GM19035 (cell line): ENCODE results near the gene LCN15.
"Not testable (repeated sequence)": the region's sequence is repeated elsewhere in the genome, so short reads cannot be mapped to it uniquely, and the experiment has no call there.

Source experiments
- ATAC-seq: cut with Tn5 transposase; IDR thresholded peaks from one replicate; pipeline ENCODE4 v1.9.1; 2021; ENCODE audit not compliant: unreplicated experiment

The LCN15 gene

GRCh38 chr9:136723362-136723976 lies 40.8 kb downstream of the LCN15 start:
- ATAC-seq: no peak

DNA sequence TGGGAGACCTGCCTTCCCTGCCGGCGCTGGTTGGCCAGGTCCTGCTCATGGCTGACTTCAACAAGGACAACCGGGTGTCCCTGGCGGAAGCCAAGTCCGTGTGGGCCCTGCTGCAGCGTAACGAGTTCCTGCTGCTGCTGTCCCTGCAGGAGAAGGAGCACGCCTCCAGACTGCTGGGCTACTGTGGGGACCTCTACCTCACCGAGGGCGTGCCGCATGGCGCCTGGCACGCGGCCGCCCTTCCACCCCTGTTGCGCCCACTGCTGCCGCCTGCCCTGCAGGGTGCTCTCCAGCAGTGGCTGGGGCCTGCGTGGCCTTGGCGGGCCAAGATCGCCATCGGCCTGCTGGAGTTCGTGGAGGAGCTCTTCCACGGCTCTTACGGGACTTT lies 41.4 kb downstream of the LCN15 start:
- ATAC-seq: no peak

DNA sequence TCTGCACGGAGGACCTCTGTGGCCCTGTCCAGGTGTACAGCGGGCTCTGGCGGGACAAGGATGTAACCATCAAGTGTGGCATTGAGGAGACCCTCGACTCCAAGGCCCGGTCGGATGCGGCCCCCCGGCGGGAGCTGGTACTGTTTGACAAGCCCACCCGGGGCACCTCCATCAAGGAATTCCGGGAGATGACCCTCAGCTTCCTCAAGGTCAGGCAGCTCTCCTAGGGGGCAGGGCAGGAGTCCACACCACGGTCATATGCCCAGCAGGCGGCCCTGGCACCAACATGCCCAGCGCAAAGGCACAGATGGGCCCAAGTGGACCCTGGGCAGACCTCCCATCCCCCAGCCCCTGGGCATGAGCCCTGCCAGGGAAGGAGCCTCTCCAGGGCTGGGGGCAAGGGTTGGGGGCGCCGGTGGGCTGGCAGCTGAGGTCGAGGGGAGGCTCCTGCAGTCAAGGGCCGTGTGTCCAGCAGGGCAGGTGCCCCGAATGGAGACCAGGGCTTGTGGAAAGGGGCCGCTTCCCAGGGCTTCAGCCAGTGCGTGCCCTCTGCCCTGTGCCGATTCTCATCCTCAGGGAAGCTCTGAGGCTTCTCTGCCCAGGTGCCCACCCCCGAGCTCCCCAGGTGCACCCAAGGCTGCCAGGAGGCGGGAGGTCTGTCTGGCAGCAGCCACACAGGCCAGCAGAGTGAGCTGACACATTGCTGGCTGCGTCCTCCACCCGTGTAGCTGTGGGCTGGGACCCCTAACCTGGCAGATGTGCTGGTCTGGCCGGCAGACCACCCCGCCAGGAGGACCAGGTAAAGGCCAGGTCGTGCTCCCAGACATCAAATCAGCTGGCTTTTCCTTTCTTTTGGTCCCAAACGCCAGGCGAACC lies 42.0 kb downstream of the LCN15 start:
- ATAC-seq: no peak

DNA sequence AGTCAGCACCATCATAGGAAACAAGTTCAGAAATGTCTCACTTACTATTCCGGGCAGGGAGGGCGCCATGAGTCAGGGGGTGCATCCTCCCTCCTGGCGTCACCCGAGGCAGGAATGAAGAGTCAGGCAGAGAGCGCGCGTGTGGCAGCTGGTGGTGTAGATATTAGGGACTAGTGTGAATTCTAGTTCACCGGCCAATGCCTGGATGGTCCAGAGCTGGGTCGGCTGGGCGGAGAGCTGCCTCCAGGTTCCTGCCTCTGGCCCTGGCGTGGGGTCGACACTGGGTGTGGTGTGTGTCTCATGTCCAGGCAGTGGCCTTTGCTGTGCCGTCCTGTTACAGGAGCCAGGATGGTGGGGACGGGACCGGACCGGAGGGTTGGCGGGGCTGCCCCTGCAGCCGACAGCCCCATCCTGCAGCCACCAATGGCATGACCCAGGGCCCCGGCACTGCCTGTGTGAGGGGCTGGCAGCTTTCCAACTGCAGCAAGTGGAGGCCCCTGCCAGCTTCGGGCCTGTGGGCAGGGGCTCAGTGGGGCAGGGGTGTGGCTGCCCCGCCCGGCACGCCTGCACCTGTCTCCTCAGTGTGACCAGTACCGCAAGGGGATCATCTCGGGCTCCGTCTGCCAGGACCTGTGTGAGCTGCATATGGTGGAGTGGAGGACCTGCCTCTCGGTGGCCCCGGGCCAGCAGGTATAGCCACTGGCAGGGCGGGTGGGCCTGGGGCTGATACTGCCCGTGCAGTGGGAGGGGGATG lies 42.8 kb downstream of the LCN15 start:
- ATAC-seq: no peak

DNA sequence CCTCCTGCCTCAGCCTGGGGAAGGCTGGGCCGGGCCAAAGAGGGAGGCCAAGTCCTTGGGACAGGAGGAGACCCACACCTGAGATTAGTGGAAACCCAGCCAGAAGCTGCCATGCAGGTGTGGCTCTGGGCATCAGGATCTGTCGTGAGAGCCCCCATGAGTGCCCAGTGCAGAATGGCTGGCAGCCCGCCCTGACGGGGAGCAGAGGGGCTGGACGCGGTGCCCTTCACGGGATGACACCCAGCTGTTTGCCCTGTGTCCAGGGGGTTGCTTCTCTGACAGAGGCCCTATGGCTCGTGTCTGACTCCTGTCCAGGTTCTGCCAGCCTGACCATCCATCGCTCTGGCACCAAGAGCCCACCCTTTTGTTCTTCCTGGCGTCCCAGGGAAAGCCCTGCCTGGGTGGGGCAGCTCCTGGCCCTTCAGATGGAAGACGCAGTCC lies 43.4 kb downstream of the LCN15 start:
- no peak for ATAC-seq

DNA sequence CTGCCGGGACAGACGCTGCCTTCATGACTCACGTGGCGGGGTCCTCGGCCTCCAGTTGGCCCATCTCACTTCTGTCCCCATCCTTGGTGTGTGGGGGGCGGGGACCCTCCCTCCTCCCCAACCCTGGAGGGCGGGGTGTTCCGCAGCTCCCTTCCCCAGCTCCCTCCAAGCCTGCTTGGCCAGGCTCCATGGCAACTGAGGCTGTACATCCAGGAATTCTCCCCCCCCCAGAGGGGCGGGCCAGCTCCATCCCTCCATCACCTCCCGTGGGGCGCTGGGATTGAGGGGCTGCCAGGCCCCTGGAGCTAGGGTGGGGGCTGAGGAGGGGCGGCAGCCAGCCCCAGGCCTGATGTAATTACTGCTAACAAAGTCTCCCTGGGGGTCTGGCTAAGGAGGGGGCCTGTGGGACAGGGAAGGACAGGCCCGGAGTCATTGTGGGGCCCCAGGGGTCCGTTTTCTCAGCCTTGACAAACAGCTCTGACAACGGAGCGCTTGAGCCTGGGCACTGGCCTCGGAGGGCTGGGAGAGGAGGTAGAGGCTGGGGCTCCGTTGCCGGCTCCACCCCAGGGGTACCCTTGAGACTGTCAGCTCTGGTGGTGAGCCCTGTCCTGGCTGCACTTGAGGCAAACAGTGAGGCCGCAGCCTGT lies 43.9 kb downstream of the LCN15 start:
- no peak for ATAC-seq

DNA sequence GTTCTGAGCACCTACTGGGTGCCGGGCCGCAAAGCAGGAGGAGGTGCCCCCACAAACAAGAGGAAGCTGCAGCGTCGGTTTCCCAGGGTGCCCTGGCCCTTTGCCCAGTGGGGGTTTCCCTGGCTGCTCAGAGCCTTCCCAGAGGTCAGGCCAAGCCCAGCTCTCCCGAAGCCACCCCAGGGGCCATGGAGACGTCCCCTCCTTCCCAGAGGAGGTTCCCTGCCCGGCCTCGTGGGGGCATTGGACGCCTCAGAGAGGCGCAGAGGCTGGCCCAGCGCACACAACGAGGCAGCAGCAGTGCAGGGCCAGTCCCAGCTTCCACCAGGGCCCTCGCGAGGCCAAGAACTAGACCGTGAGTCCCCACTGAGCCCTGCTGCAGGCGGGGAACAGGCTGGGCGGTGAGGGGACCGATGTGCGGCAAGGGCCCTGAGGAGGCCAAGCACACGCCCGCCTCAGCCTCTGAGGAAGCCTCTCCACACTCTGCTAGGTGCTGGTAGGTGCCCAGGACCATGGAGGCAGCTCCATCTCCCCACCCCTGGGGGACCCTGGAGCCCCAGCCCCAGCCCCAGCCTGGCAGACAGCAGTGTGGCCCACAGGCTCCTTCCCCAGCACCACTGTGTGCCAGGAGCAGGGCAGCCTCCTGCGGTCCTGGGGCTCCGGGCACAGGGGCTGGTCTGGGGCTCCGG lies 45.0 kb downstream of the LCN15 start:
- no peak for ATAC-seq

GRCh38 chr9:136718345-136719194 lies 45.7 kb downstream of the LCN15 start:
- ATAC-seq: no peak

DNA sequence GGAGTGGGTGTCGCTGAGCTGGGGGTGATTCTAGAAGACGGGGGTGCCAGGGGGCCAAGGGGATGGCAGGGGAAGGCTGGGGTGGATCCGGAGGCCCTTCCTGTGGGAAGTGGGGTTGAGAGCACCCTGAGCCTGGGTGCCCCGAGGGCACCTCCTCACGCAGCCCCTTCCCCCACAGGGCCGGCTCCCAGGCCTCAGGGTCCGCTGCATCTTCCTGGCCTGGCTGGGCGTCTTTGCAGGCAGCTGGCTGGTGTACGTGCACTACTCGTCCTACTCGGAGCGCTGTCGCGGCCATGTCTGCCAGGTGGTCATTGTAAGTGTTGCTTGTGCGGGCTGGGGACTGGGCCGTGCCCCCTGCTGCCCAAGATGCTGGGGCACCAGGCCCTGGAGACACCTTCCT lies 46.9 kb downstream of the LCN15 start:
- no peak for ATAC-seq

GRCh38 chr9:136714893-136715274 lies 49.4 kb downstream of the LCN15 start:
- ATAC-seq: no peak

DNA sequence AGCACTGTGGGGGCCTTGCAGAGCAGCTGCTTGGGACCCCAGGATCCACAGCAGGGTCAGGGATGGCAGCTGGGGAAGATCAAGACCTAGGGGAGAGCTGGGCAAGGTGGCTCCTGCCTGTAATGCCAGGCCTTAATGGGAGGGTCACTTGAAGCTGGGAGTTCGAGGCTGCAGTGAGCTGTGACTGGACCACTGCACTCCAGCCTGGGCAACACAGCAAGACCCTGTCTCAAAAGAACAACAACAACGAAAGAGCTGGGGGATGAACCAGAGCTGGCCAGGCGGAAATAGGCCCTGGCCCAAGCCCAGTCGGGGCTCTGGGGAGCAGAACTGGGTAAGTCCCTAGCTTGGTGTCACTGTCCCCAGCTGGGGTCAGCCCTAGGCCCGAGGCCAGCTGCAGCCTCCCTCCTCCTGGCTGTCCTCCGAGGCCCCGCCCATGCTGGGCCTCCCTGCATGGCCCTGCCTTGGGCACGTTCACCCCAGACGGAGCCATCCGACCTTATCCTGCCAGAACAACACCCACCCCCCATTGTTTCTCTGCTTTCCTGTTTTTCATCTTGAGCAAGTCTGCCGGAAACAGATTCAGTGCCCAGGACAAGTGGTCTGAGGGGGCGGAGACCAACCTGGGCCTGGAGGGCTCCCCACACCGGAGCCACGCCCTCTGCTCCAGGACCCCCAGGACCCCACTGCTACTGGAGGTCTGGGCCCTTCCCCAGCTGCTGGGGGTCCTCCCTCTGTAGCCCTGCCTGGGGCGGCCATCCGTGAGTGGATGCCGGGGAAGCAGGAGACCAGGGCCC lies 50.0 kb downstream of the LCN15 start:
- ATAC-seq: no peak

DNA sequence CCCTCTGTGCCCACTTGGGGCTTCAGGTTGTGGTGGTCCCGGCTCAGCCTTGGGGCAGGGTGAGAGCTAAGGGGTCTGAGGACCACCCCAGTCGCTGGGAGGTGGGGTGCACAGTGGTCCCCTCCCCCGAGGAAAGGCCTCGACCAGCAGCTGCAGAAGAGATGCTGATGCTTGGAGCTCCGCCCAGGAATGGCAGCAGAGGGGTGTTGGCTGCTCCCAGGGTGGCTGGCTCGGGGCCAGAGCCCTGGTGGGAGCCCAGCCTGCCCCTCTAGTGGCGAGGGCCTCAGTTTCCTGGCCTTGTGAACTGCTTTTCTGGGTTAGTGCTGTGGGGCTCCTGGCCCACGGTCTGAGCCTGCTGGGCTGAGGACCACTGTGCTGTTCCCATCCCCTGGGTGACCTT lies 50.8 kb downstream of the LCN15 start:
- no peak for ATAC-seq

- ATAC-seq: no peak
Observed at GRCh38 chr9:136712690-136713544, 51.4 kb downstream of the LCN15 start.

GRCh38 chr9:136711751-136712689 lies 52.3 kb downstream of the LCN15 start, which contains the start of gene DIPK1B:
Gene DIPK1B, plus strand, starts transcription at chr9:136712572. Its CDS starts 94 bp downstream, at chr9:136712666.
- no peak for ATAC-seq

- ATAC-seq: not testable (repeated sequence)
Observed at GRCh38 chr9:136711219-136711648, 53.1 kb downstream of the LCN15 start.

DNA sequence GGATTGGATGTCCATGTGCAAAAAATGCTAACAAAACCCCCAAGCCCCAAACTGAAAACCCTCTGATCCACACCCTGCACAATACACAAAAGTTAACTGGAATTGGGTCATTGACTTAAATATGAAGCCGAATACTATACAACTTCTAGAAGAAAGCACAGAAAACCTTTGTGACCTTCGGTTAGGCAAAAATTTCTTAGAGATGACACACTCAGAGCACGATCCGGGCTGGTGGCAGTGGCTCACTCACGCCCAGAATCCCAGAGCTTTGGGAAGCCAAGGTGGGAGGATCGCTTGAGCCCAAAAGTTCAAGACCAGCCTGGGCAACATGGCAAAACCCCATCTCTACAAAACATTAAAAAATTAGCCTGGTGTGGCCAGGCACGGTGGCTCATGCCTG lies 53.8 kb downstream of the LCN15 start:
- ATAC-seq: no peak
